Measurements from ENCODE around the gene SPDYE3. TPM values are rescaled to one million over a fixed set of nuclear protein-coding genes. Genes with fewer than 3 reads are reported as not detected.
"Not testable (repeated sequence)": the region's sequence is repeated elsewhere in the genome, so short reads cannot be mapped to it uniquely, and the experiment has no call there.

Gene SPDYE3
- total RNA-seq, 1 donor from 2014 or later: not detected

- H3K9me3 ChIP-seq: no peaks in the 10 kb centered on the region
- no peak overlapping the region for H3K27ac ChIP-seq
- no peaks in the 10 kb centered on the region for H3K27me3 ChIP-seq
- intact Hi-C loops (cut with DNase I): no loop called here
- no peaks in the 10 kb centered on the region for H3K4me1 ChIP-seq
- H3K36me3 ChIP-seq: peaks cover 95 to 96% of the 10 kb centered on the region in 2 donors
- DNase-seq (ENCODE audit: low spot score in 2 of 2): no peak
- no peak for TF ChIP-seq CTCF (IDR thresholded peaks at IDR 0.05)
- H3K4me3 ChIP-seq: no peak overlapping the region
Observed at GRCh38 chr7:100357131-100357561, 49.6 kb downstream of the SPDYE3 start.

- Histone ChIP-seq H3K36me3 (peaks cover 95 to 98% of the 10 kb centered on the region in 2 donors), H3K27me3 (no peaks in the 10 kb centered on the region), H3K4me3 (no peak within 1 kb of the TSS), H3K4me1 (no peaks in the 10 kb centered on the region), H3K9me3 (no peaks in the 10 kb centered on the region), H3K27ac (no peak within 1 kb of the TSS)
- intact Hi-C loops (cut with DNase I): no loop called here
- DNase-seq (ENCODE audit: low spot score in 2 of 2): no peak
- no peak for TF ChIP-seq CTCF (IDR thresholded peaks at IDR 0.05)
Observed at GRCh38 chr7:100358027-100358856, 50.7 kb downstream of the SPDYE3 start, which contains the start of gene PILRB. PILRB (plus strand) TSS chr7:100358117; CDS start chr7:100358303, 186 bp downstream.

GRCh38 chr7:100358857-100359212, 51.3 kb downstream of the SPDYE3 start:
- Histone ChIP-seq H3K4me1 (no peaks in the 10 kb centered on the region), H3K4me3 (no peak overlapping the region), H3K9me3 (no peaks in the 10 kb centered on the region), H3K27ac (no peak overlapping the region), H3K36me3 (peaks cover 89 to 95% of the 10 kb centered on the region in 2 donors), H3K27me3 (no peaks in the 10 kb centered on the region)
- intact Hi-C loops (cut with DNase I): no loop called here
- no peak for TF ChIP-seq CTCF (IDR thresholded peaks at IDR 0.05)
- no peak for DNase-seq (ENCODE audit: low spot score in 2 of 2)

GRCh38 chr7:100360135-100360854, 52.8 kb downstream of the SPDYE3 start:
- DNase-seq (ENCODE audit: low spot score in 2 of 2): no peak
- Histone ChIP-seq H3K36me3 (peaks cover 74 to 86% of the 10 kb centered on the region in 2 donors), H3K4me1 (no peaks in the 10 kb centered on the region), H3K27ac (no peak overlapping the region), H3K9me3 (no peaks in the 10 kb centered on the region), H3K27me3 (no peaks in the 10 kb centered on the region), H3K4me3 (no peak overlapping the region)
- no peak for TF ChIP-seq CTCF (IDR thresholded peaks at IDR 0.05)
- intact Hi-C loops (cut with DNase I): no loop called here

- intact Hi-C loops (cut with DNase I): no loop called here
- DNase-seq (ENCODE audit: low spot score in 2 of 2): no peak
- Histone ChIP-seq H3K27ac (no peak overlapping the region), H3K4me1 (no peaks in the 10 kb centered on the region), H3K4me3 (no peak overlapping the region), H3K27me3 (no peaks in the 10 kb centered on the region), H3K36me3 (peaks cover 55 to 74% of the 10 kb centered on the region in 2 donors), H3K9me3 (no peaks in the 10 kb centered on the region)
- no peak for TF ChIP-seq CTCF (IDR thresholded peaks at IDR 0.05)
Observed at GRCh38 chr7:100363098-100363497, 55.6 kb downstream of the SPDYE3 start.

GRCh38 chr7:100363797-100364196, 56.3 kb downstream of the SPDYE3 start:
- H3K9me3 ChIP-seq; H3K27ac ChIP-seq; H3K27me3 ChIP-seq; DNase-seq (ENCODE audit: low spot score in 2 of 2); H3K4me3 ChIP-seq; intact Hi-C loops (cut with DNase I); H3K4me1 ChIP-seq: not testable (repeated sequence)
- H3K36me3 ChIP-seq: peaks cover 48 to 67% of the 10 kb centered on the region in 2 donors

All from ascending aorta (tissue), 2 donors.